Heart left ventricle (tissue), 16 donors: ENCODE data around the gene VEZT. TPM values are rescaled to one million over a fixed set of nuclear protein-coding genes. Genes with fewer than 3 reads are reported as not detected.

Source experiments
- ATAC-seq, 4 donors: fragments of 200-7000 bp; cut with Tn5 transposase; one replicate each; pipeline ENCODE4 v1.9.1; 2020 to 2022; ENCODE audit warnings: moderate library complexity in 4 of 4, mild to moderate bottlenecking in 3 of 4, moderate number of reproducible peaks in 1 of 4
- DNase-seq, 5 donors: peaks; one replicate each; pipeline ENCODE4 v3.0.0-alpha.2; 2020
- H3K27ac ChIP-seq, 12 donors: fragments of 200-600 bp; sonication (generic) in 4 of 12; one replicate each; pipeline versions ENCODE4 v1.5.0 to v1.8.0; 2016 to 2022; ENCODE audit warnings: mild to moderate bottlenecking in 2 of 12
- H3K27me3 ChIP-seq, 9 donors: fragments of 200-600 bp; sonication (generic) in 2 of 9; one replicate each; pipeline versions ENCODE4 v1.5.1 to v1.8.0; 2016 to 2022; ENCODE audit warnings: mild to moderate bottlenecking in 3 of 9
- H3K36me3 ChIP-seq, 9 donors: fragments of 200-600 bp; sonication (generic) in 2 of 9; one replicate each; pipeline versions ENCODE4 v1.5.0 to v1.8.0; 2018 to 2022; ENCODE audit warnings: mild to moderate bottlenecking in 2 of 9
- H3K4me1 ChIP-seq, 12 donors: fragments of 200-600 bp; sonication (generic) in 4 of 12; one replicate each; pipeline versions ENCODE4 v1.5.0 to v1.8.0; 2016 to 2022; ENCODE audit warnings: mild to moderate bottlenecking in 3 of 12
- H3K4me3 ChIP-seq, 12 donors: fragments of 200-600 bp; sonication (generic) in 4 of 12; one replicate each; pipeline versions ENCODE4 v1.5.0 to v1.8.0; 2017 to 2022; ENCODE audit warnings: mild to moderate bottlenecking in 9 of 12, moderate library complexity in 4 of 12
- H3K9me3 ChIP-seq, 12 donors: fragments of 200-600 bp; sonication (generic) in 4 of 12; one replicate each; pipeline versions ENCODE4 v1.5.0 to v1.8.0; 2016 to 2022; ENCODE audit warnings: mild to moderate bottlenecking in 1 of 12
- CTCF ChIP-seq, 12 donors: fragments of 200-600 bp; sonication (generic) in 4 of 12; IDR thresholded peaks; one replicate each; pipeline versions ENCODE4 v1.5.0 to v1.8.0; 2018 to 2022; ENCODE audit warnings: antibody characterized with exemption in 12 of 12, mild to moderate bottlenecking in 5 of 12
- POLR2A ChIP-seq, 2 donors: fragments of 450-650 bp; IDR thresholded peaks; one replicate each; pipeline ENCODE4 v1.6.1; 2017; ENCODE audit warnings: antibody characterized with exemption in 2 of 2, mild to moderate bottlenecking in 2 of 2, moderate library complexity in 2 of 2
- WGBS, 4 donors: extraction: QIAGEN DNeasy Blood & Tissue Kit in 2 of 4; methylation state at CpG; one replicate each; pipeline versions ENCODE4 v1.1.5 to v1.1.7; 2013 to 2018; 5-methylcytosine and 5-hydroxymethylcytosine counted together
- intact Hi-C, 10 donors: fragments of 100-400 bp; cut with DNase I; formaldehyde crosslinking; loops; one replicate each; pipeline versions ENCODE4 v1.11.1 to v1.14.2; 2022
- polyA plus RNA-seq, 2 donors: library from polyadenylated mRNA; stranded (reverse); fragments of 200-250 nt; gene quantifications; one replicate each; pipeline ENCODE4 v1.2.3, GENCODE V29; 2013
- total RNA-seq, 9 donors: library from RNA; depleted of rRNA in 2 of 9; stranded (reverse); fragments of >200 nt in 2 of 9; fragmentation: NEBNext Ultra II Directional in 3 of 9; extraction: Animal tissue kit (Norgen Biotek cat#: 25700) in 3 of 9; gene quantifications; one replicate each; pipeline versions ENCODE4 v1.1.0 to v1.2.4, GENCODE V29; 2016 to 2023
- donor health status: ischemic (EF 13 %, LVEDD 7.1; RV severe dilation, severe dysfunction).
- donor health status: healthy with polysubstance abuse.
- donor health status: DM: no; HTN: yes; CAD: no.
- donor health status: DM: no; HTN: no; CAD: no.
- donor health status: ischemic (EF 25% LVEDD 6.9; RV normal size, moderate dysfunction).
- donor health status: ischemic (EF 25% LVEDD 5.7; RV mildly dilated, moderate dysfunction).
- donor health status: healthy.
- donor health status: DM: yes; HTN: yes; CAD: no.
- donor health status: ischemic (EF 35%, LVEDD 5.7; RV mildly dilated, moderate dysfunction).
- donor health status: nonischemic (EF 11% LVEDD 7.7; RV severe dilation, severe dysfunction).
- donor health status: DM: yes; HTN: yes; CAD: no.
- donor health status: PGD.
- donor health status: ischemic (EF 29% LVEDD 5.4; RV normal size, mild dysfunction).
- donor health status: nonischemic (EF 23%, LVEDD 6.1; RV moderate dilation, normal function).

VEZT gene
- total and polyA plus RNA-seq, 11 donors, result 14.6 to 89.9 (median 65.2) TPM

- 10 to 15% (median 11%) methylated on average over 1 of the region's 1 CpG for WGBS, 4 donors
- peak overlapping the region in 5 of 12 donors; percentile 94 to 99 (median 96) for H3K27ac ChIP-seq
- peaks cover 0 to 53% (median 27%) of the 10 kb centered on the region in 12 donors for H3K4me1 ChIP-seq
- H3K9me3 ChIP-seq, result no peaks in the 10 kb centered on the region
- H3K36me3 ChIP-seq, result no peaks in the 10 kb centered on the region
- no peak for TF ChIP-seq CTCF (IDR thresholded peaks at IDR 0.05)
- no peak for TF ChIP-seq POLR2A (IDR thresholded peaks at IDR 0.05)
- H3K27me3 ChIP-seq, result no peaks in the 10 kb centered on the region
- ATAC-seq (no peak), DNase-seq (no peak)
- peak overlapping the region in 10 of 12 donors; percentile 71 to 94 (median 84) for H3K4me3 ChIP-seq
- intact Hi-C loops, result loop anchor here (2.0 to 10.0 kb wide), 9 partner anchors 54 to 259 kb away; partner anchors contain the start of gene METAP2 (in 2 of the 10)
Observed at GRCh38 chr12:95215949-95216348, 1.7 kb upstream of the VEZT start.

- ATAC-seq, result peak in 3 of 4 donors; percentile 0 to 22 (median 0)
- H3K27ac ChIP-seq, result peak overlapping the region; percentile 86 to 99 (median 96)
- H3K36me3 ChIP-seq, result no peaks in the 10 kb centered on the region
- no peaks in the 10 kb centered on the region for H3K9me3 ChIP-seq
- no peaks in the 10 kb centered on the region for H3K27me3 ChIP-seq
- no peak for DNase-seq
- H3K4me1 ChIP-seq, result peaks cover 0 to 62% (median 28%) of the 10 kb centered on the region in 12 donors
- 0% methylated on average over 13 to 45 of the region's 45 CpGs for WGBS, 4 donors
- peak overlapping the region; percentile 71 to 94 (median 82) for H3K4me3 ChIP-seq
- intact Hi-C loops, result loop anchor here (1.0 to 10.0 kb wide), 10 partner anchors 55 to 258 kb away; partner anchors contain the start of gene METAP2 (in 2 of the 10)
- TF ChIP-seq POLR2A (IDR thresholded peaks at IDR 0.05) (no peak), CTCF (IDR thresholded peaks at IDR 0.05) (no peak)
Observed at GRCh38 chr12:95216711-95217376, 763 bp upstream of the VEZT start.

GRCh38 chr12:95218150-95219133 is 835 bp downstream of the VEZT start:
- no peaks in the 10 kb centered on the region for H3K36me3 ChIP-seq
- no peaks in the 10 kb centered on the region for H3K9me3 ChIP-seq
- H3K4me3 ChIP-seq, result peak overlapping the region; percentile 40 to 94 (median 81)
- DNase-seq, result no peak
- H3K27me3 ChIP-seq, result no peaks in the 10 kb centered on the region
- peak in 2 of 4 donors; percentile 69 to 74 for ATAC-seq
- no peak for TF ChIP-seq POLR2A (IDR thresholded peaks at IDR 0.05)
- no peak for TF ChIP-seq CTCF (IDR thresholded peaks at IDR 0.05)
- intact Hi-C loops, result loop anchor here in 9 of 10 donors (5.0 to 10.0 kb wide), 8 partner anchors 56 to 256 kb away; partner anchors contain the start of gene METAP2 (in 2 of the 9)
- H3K4me1 ChIP-seq, result peaks cover 0 to 58% (median 30%) of the 10 kb centered on the region in 12 donors
- H3K27ac ChIP-seq, result peak overlapping the region; percentile 88 to 99 (median 96)
- whole genome bisulfite sequencing, 4 donors, result 1 to 3% (median 3%) methylated on average over 32 to 35 of the region's 35 CpGs
